ENCODE data around the gene P2RX3.

DNA sequence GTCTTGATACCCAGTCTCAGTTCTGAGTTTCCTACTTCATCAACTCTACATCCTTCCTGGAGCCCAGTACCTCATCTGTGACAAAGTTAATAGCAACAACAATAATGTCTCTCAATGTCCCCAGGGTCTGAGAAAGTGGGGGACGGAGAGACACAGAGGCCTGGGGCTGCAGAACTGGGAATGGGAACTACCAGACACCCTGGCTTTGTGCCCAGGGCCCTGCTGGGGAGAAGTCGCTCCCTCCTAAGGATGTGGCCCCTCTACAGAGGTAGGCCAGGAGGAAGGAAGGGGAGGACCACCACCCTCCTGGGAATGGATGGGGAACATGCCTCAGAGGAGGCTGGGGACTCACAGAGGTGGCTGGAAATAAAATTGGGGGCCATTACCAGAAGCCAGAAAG lies 37.3 kb downstream of the P2RX3 start:
- no peak for TF ChIP-seq EP300 (IDR thresholded peaks at IDR 0.05)
- TF ChIP-seq, protein P1, sequence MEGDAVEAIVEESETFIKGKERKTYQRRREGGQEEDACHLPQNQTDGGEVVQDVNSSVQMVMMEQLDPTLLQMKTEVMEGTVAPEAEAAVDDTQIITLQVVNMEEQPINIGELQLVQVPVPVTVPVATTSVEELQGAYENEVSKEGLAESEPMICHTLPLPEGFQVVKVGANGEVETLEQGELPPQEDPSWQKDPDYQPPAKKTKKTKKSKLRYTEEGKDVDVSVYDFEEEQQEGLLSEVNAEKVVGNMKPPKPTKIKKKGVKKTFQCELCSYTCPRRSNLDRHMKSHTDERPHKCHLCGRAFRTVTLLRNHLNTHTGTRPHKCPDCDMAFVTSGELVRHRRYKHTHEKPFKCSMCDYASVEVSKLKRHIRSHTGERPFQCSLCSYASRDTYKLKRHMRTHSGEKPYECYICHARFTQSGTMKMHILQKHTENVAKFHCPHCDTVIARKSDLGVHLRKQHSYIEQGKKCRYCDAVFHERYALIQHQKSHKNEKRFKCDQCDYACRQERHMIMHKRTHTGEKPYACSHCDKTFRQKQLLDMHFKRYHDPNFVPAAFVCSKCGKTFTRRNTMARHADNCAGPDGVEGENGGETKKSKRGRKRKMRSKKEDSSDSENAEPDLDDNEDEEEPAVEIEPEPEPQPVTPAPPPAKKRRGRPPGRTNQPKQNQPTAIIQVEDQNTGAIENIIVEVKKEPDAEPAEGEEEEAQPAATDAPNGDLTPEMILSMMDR (IDR thresholded peaks at IDR 0.05): no peak
- TF ChIP-seq POLR2A (IDR thresholded peaks at IDR 0.05): no peak

Data from tibial nerve (tissue), 4 donors.